T-helper 2 cell (primary cell): ENCODE results near the gene CC2D2A.
"Not testable (repeated sequence)": the region's sequence is repeated elsewhere in the genome, so short reads cannot be mapped to it uniquely, and the experiment has no call there.

Experiments
- DNase-seq, 5 experiments: peaks; one replicate each; pipeline versions ENCODE4 v3.0.0 to v3.0.0-alpha.2; 2012 to 2022

CC2D2A gene

DNA sequence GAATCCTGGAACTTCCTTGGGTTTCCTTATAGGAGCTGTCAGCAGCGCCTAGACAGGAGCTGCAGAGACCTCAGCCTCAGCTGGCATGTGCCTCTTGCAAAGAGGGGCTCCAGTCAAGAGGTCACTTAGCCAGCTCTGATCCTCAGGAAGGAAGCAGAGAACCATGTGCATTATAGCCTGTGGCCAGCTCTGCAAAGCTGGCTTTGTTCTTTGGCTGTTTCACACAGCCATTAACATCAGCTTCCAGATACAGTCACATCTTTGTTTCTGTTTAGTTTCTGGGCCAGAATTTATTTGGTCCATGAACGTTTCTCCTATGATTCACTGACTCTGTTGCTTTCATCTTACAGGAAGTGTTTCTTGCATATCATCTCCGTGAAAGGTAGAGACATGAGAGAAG lies 92.4 kb downstream of the CC2D2A start:
- no peak for DNase-seq

DNA sequence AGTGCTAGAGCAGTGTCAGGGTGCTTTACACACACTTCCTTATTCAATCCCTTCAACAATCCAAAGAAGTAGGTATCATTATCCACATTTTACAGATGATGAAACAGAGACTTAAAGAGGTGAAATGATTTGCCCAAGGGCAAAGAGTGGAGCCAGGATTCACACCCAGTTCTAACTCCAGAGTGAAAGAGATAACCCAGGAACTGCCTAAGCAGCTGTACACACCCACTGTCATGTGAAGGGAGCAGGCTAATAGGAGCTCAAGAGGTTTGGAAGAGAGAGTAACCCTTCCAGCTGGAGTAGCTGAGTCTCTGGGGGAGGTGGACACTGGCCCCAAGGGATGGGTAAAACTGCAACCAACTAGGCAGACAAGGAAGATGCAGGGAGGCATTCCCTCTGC lies 92.9 kb downstream of the CC2D2A start:
- DNase-seq, result no peak

GRCh38 chr4:15563871-15564270 lies 94.2 kb downstream of the CC2D2A start:
- no peak for DNase-seq

GRCh38 chr4:15568821-15569220 lies 99.1 kb downstream of the CC2D2A start:
- DNase-seq, result no peak

DNA sequence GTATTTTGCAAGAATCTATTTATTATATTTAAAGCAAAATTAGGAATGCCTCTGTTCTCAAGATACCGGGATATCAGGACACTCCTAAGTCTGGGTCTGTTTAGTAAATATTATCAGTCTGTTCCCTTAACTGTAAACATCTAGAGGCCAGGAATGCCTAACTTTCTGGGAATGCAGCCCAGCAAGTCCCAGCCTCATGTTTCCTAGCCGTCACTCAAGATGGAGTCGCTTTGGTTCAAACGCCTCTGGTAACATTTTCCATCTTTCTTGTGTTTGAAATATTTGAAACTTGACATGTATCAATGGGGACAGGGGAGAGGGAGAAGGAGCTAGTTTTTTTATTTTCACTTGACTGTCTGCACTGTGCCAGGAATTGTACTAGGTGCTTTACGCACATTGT lies 100.1 kb downstream of the CC2D2A start:
- no peak for DNase-seq

GRCh38 chr4:15575966-15576365 lies 106.3 kb downstream of the CC2D2A start:
- no peak for DNase-seq

GRCh38 chr4:15577508-15577907 lies 107.8 kb downstream of the CC2D2A start:
- DNase-seq, result no peak

- no peak for DNase-seq
Observed at GRCh38 chr4:15584785-15585184, 115.1 kb downstream of the CC2D2A start.

DNA sequence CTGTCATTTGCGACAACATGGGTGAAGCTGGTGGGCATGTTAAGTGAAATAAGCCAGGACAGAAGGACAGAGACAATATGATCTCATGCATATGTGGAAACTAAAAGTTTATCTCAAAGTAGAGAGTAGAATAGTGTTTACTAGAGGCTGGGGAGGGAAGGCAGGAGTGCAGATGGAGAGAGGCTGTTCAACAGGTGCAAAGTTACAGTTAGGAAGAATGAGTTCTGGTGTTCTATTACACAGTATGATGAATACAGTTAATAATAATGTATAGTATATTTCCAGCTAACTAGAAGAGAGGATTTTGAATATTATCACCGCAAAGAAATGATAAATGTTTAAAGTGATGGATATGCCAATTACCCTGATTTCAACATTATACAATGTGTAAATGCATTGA lies 115.6 kb downstream of the CC2D2A start:
- no peak for DNase-seq

DNA sequence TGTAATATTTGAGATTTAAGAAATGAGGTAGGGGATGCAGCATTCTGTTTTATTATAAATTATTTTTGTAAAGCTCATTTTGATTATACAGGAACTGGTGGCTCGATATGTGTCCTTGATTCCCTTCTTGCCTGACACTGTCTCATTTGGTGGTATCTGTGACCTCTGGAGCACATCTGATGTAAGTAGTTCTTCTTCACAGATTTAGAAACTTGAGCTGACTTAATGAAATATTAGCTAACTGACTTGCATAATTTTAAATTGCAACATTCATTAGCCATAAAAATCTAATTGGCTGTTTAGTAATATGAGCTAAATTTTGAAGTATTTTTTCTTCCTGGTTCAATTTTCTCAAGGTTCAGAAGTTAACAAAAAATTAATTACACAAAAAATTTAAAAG lies 116.4 kb downstream of the CC2D2A start:
- no peak for DNase-seq

- DNase-seq, result no peak
Observed at GRCh38 chr4:15587649-15588048, 118.0 kb downstream of the CC2D2A start.

GRCh38 chr4:15592799-15593198 lies 123.1 kb downstream of the CC2D2A start:
- DNase-seq, result no peak

DNA sequence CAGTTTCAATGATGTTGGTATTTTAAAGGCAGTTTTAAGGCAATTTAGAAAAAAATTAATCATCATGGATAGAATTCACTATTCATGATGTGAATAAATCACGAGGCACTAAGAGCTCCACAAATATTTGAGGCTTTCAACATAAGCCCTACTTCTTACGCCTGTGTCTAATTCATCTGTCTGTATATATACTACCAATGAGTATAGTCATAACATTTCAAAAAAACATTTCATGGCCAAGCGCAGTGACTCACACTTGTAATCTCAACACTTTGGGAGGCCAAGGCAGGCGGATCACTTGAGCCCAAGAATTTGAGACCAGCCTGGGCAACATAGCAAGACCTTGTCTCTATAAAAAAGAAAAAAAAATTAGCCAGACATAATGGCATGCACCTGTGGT lies 129.0 kb downstream of the CC2D2A start:
- DNase-seq, result no peak

DNA sequence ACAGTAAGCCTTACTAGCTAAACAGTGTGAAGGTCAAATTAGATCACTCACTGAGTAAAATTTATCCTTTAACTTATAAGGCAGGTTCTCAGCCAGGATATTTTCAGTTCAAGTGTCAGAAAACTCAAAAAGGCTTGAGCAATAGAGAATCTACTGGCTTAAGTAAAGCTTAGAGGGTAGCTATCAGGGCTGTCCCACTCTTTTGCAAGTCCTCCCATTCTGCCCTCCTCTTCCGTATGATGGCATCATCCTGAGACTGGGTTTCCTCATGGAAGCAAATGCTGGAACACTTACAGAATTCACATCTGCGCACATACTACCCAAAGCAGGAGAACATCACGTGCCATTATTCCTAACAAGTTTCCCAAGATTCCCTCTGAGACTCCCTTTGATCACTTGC lies 130.5 kb downstream of the CC2D2A start:
- DNase-seq, result no peak

DNA sequence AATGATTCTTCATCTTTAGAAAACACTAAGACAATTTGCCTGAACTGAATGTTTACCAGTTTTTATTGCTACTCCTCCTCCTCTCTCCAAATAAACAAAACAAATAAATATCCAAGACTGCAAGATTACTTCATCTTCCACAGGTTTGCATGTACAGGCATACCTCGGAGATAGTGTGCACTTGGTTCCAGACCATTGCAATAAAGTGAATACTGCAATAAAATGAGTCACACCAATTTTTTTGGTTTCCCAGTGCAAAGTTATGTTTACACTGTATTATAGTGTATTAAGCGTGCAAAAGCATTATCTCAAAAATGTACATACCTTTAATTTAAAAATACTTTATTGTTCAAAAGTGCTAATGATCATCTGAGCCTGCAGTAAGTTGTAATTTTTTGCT lies 132.2 kb downstream of the CC2D2A start:
- DNase-seq, result no peak

DNA sequence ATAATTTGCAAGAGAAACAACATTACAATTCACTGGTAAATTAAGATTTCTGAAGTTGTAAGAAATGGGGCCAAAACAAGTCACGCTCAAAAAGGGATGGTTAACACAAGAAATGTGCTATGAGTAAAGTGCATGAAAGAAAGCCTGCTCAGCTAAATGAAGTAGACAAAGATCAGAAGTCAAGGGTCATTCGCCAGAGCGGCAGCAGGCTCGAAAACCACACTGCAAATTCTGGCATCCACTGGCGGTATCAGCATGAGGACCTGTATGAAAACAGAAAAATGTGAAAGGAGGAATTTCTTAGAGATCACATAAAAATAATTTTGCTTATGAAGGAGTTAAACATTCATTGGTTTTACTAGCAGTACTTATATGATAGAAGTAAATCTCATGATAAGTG lies 135.9 kb downstream of the CC2D2A start:
- DNase-seq, result no peak

- DNase-seq, result no peak
Observed at GRCh38 chr4:15610855-15611254, 141.2 kb downstream of the CC2D2A start.

- no peak for DNase-seq
Observed at GRCh38 chr4:15612136-15612535, 142.5 kb downstream of the CC2D2A start.

- DNase-seq, result not testable (repeated sequence)
Observed at GRCh38 chr4:15614891-15615290, 145.2 kb downstream of the CC2D2A start.

GRCh38 chr4:15617407-15617806 lies 147.7 kb downstream of the CC2D2A start:
- DNase-seq, result not testable (repeated sequence)

- no peak for DNase-seq
Observed at GRCh38 chr4:15636818-15637217, 167.1 kb downstream of the CC2D2A start.

DNA sequence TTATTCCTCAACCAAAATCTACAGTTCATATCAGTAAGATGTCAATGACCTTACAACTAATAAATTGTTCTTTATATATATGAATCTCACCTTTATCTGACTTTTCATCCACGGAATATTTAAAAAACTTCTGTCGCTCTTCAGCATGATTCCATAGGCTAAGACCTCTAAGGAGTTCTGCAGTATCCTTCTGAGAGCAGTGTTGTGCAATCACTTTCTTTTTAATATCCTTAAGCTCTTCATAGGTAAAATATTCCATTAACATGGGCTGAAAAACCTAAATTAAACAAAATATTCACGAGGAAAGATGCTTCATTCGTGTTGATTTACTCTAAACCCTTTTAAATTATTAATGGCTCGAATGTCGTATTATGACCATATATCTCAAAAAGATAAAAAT lies 168.7 kb downstream of the CC2D2A start:
- DNase-seq, result no peak

GRCh38 chr4:15648600-15648999 lies 178.9 kb downstream of the CC2D2A start:
- no peak for DNase-seq

- DNase-seq, result peak in 4 of 5 experiments; percentile 8 to 86 (median 52)
Observed at GRCh38 chr4:15649914-15650545, 180.3 kb downstream of the CC2D2A start.
